ENCODE measurements around the gene BLOC1S2. TPM values are rescaled to one million over a fixed set of nuclear protein-coding genes. Genes with fewer than 3 reads are reported as not detected.
A peak's percentile ranks its signal among the peaks of the same experiment; 100 is the strongest.
"Not testable (repeated sequence)": the region's sequence is repeated elsewhere in the genome, so short reads cannot be mapped to it uniquely, and the experiment has no call there.

The BLOC1S2 gene
- total RNA-seq, 2 experiments from 2014 or later: 49.4 to 55.9 TPM

- POLR2A ChIA-PET: no interaction called here
- H3K27me3 ChIP-seq (ENCODE audit: control insufficient read depth in 1 of 2, insufficient read depth in 2 of 2, low read length in 2 of 2): peaks cover 3 to 9% of the 10 kb centered on the region in 2 experiments
- H3K36me3 Mint-ChIP-seq (ENCODE audit: low read depth): no peaks in the 10 kb centered on the region
- H3K36me3 ChIP-seq (ENCODE audit: insufficient read depth, low read length): no peaks in the 10 kb centered on the region
- intact Hi-C loops (cut with DNase I, micrococcal nuclease): no loop called here
- no peak overlapping the region for H3K27ac ChIP-seq (ENCODE audit: low read depth in 1 of 2, low read length in 2 of 2)
- H3K4me1 ChIP-seq (ENCODE audit: insufficient read depth, low read length): no peaks in the 10 kb centered on the region
- CTCF ChIA-PET: no interaction called here
- no peak overlapping the region for H3K27ac Mint-ChIP-seq
- no peak overlapping the region for H3K4me3 Mint-ChIP-seq
- H3K9me3 ChIP-seq (ENCODE audit: control insufficient read depth in 1 of 2, insufficient read depth in 1 of 2, low read length in 2 of 2): no peaks in the 10 kb centered on the region
- no peak for TF ChIP-seq CTCF (IDR thresholded peaks at IDR 0.05)
- H3K9me3 Mint-ChIP-seq: no peaks in the 10 kb centered on the region
- DNase-seq (no peak), ATAC-seq (ENCODE audit: poor library complexity) (no peak)
- H3K4me3 ChIP-seq (ENCODE audit: low read length): no peak overlapping the region
- H3K4me1 Mint-ChIP-seq (ENCODE audit: low read depth): no peaks in the 10 kb centered on the region
- peaks cover 42% of the 10 kb centered on the region for H3K27me3 Mint-ChIP-seq
Observed at GRCh38 chr10:100293066-100293465, 6.6 kb upstream of the BLOC1S2 start.

- H3K36me3 ChIP-seq (ENCODE audit: insufficient read depth, low read length); intact Hi-C loops (cut with DNase I, micrococcal nuclease); H3K4me1 ChIP-seq (ENCODE audit: insufficient read depth, low read length); H3K9me3 ChIP-seq (ENCODE audit: control insufficient read depth in 1 of 2, insufficient read depth in 1 of 2, low read length in 2 of 2); H3K36me3 Mint-ChIP-seq (ENCODE audit: low read depth); H3K4me3 ChIP-seq (ENCODE audit: low read length); POLR2A ChIA-PET; H3K4me1 Mint-ChIP-seq (ENCODE audit: low read depth); H3K27me3 ChIP-seq (ENCODE audit: control insufficient read depth in 1 of 2, insufficient read depth in 2 of 2, low read length in 2 of 2); H3K27ac ChIP-seq (ENCODE audit: low read depth in 1 of 2, low read length in 2 of 2); H3K4me3 Mint-ChIP-seq; H3K9me3 Mint-ChIP-seq; ATAC-seq (ENCODE audit: poor library complexity); CTCF ChIA-PET; DNase-seq; H3K27ac Mint-ChIP-seq: not testable (repeated sequence)
- H3K27me3 Mint-ChIP-seq: peaks cover 38% of the 10 kb centered on the region
Observed at GRCh38 chr10:100292300-100292699, 5.8 kb upstream of the BLOC1S2 start.

- ATAC-seq (ENCODE audit: poor library complexity): no peak
- no peaks in the 10 kb centered on the region for H3K9me3 ChIP-seq (ENCODE audit: control insufficient read depth in 1 of 2, insufficient read depth in 1 of 2, low read length in 2 of 2)
- CTCF ChIA-PET: no interaction called here
- Mint-ChIP-seq H3K4me1 (ENCODE audit: low read depth) (peaks cover 13% of the 10 kb centered on the region), H3K36me3 (ENCODE audit: low read depth) (peaks cover 8% of the 10 kb centered on the region), H3K4me3 (no peak overlapping the region), H3K27ac (no peak overlapping the region), H3K9me3 (no peaks in the 10 kb centered on the region), H3K27me3 (peaks cover 30% of the 10 kb centered on the region)
- POLR2A ChIA-PET: no interaction called here
- intact Hi-C loops (cut with DNase I, micrococcal nuclease): no loop called here
- peak in 1 of 14 experiments; percentile 34 for DNase-seq
- H3K36me3 ChIP-seq (ENCODE audit: insufficient read depth, low read length): no peaks in the 10 kb centered on the region
- H3K27ac ChIP-seq (ENCODE audit: low read depth in 1 of 2, low read length in 2 of 2): no peak overlapping the region
- H3K4me3 ChIP-seq (ENCODE audit: low read length): no peak overlapping the region
- H3K27me3 ChIP-seq (ENCODE audit: control insufficient read depth in 1 of 2, insufficient read depth in 2 of 2, low read length in 2 of 2): peaks cover 0 to 4% of the 10 kb centered on the region in 2 experiments
- no peak for TF ChIP-seq CTCF (IDR thresholded peaks at IDR 0.05)
- H3K4me1 ChIP-seq (ENCODE audit: insufficient read depth, low read length): peaks cover 8% of the 10 kb centered on the region
Observed at GRCh38 chr10:100291356-100291755, 4.9 kb upstream of the BLOC1S2 start.

GRCh38 chr10:100289641-100290040, 3.2 kb upstream of the BLOC1S2 start:
- Histone ChIP-seq H3K4me1 (ENCODE audit: insufficient read depth, low read length) (peaks cover 20% of the 10 kb centered on the region), H3K4me3 (ENCODE audit: low read length) (no peak overlapping the region), H3K27ac (ENCODE audit: low read depth in 1 of 2, low read length in 2 of 2) (no peak overlapping the region), H3K36me3 (ENCODE audit: insufficient read depth, low read length) (no peaks in the 10 kb centered on the region), H3K27me3 (ENCODE audit: control insufficient read depth in 1 of 2, insufficient read depth in 2 of 2, low read length in 2 of 2) (peaks cover 0 to 4% of the 10 kb centered on the region in 2 experiments), H3K9me3 (ENCODE audit: control insufficient read depth in 1 of 2, insufficient read depth in 1 of 2, low read length in 2 of 2) (no peaks in the 10 kb centered on the region)
- ChIA-PET CTCF (no interaction called here), POLR2A (no interaction called here)
- Mint-ChIP-seq H3K4me1 (ENCODE audit: low read depth) (peaks cover 27% of the 10 kb centered on the region), H3K9me3 (no peaks in the 10 kb centered on the region), H3K4me3 (no peak overlapping the region), H3K27me3 (peaks cover 19% of the 10 kb centered on the region), H3K27ac (no peak overlapping the region), H3K36me3 (ENCODE audit: low read depth) (peaks cover 21% of the 10 kb centered on the region)
- DNase-seq: no peak
- TF ChIP-seq CTCF (IDR thresholded peaks at IDR 0.05): no peak
- intact Hi-C loops (cut with DNase I, micrococcal nuclease): loop anchor here in 1 of 2 experiments (10.0 kb wide), 2 partner anchors 285 to 755 kb away; partner anchors contain the start of gene DNMBP
- no peak for ATAC-seq (ENCODE audit: poor library complexity)

Measured in CD4-positive, alpha-beta T cell (primary cell).